K562 (cell line): ENCODE measurements around the gene MRPS10. TPM values are rescaled to one million over a fixed set of nuclear protein-coding genes. Genes with fewer than 3 reads are reported as not detected.

Experiments
- CBFA2T3 ChIP-seq: fragments of 450-650 bp; IDR thresholded peaks from 2 replicates; pipeline ENCODE4 v1.6.1; 2017
- CREB1 ChIP-seq, 2 experiments: sonication (generic) in 1 of 2; formaldehyde crosslinking in 1 of 2; IDR thresholded peaks; 2 replicates each; pipeline versions ENCODE4 v1.6.1 to v1.8.0; 2012 to 2022; ENCODE audit warnings: inconsistent platforms in 1 of 2, mild to moderate bottlenecking in 1 of 2, missing genetic modification reagents in 1 of 2, moderate library complexity in 1 of 2
- HDAC1 ChIP-seq, 2 experiments: fragments of 450-650 bp; IDR thresholded peaks; 2 replicates each; pipeline ENCODE4 v1.6.1; 2016 to 2017; ENCODE audit warnings: inconsistent platforms in 1 of 2, mild to moderate bottlenecking in 1 of 2, moderate library complexity in 1 of 2
- HNRNPK ChIP-seq: fragments of 200-400 bp; formaldehyde crosslinking; IDR thresholded peaks from one replicate; pipeline ENCODE4 v1.6.1; 2018; ENCODE audit warnings: mild to moderate bottlenecking, low read depth, low read length; ENCODE audit not compliant: poor library complexity, severe bottlenecking
- KAT8 ChIP-seq: fragments of 450-650 bp; IDR thresholded peaks from 2 replicates; pipeline ENCODE4 v1.6.1; 2016; ENCODE audit warnings: low read depth, mild to moderate bottlenecking
- MECOM ChIP-seq: fragments of 250-450 bp; sonication (Bioruptor Pico); IDR thresholded peaks from 2 replicates; pipeline ENCODE4 v1.8.0; 2022; ENCODE audit warnings: inconsistent platforms
- MEIS2 ChIP-seq: fragments of 450-650 bp; IDR thresholded peaks from 2 replicates; pipeline ENCODE4 v1.6.1; 2014; ENCODE audit warnings: mild to moderate bottlenecking; ENCODE audit not compliant: partially characterized antibody
- NCOR1 ChIP-seq: fragments of 450-650 bp; IDR thresholded peaks from 2 replicates; pipeline ENCODE4 v1.6.1; 2016; ENCODE audit warnings: mild to moderate bottlenecking, moderate library complexity
- NFE2 ChIP-seq: IDR thresholded peaks from 2 replicates; pipeline ENCODE4 v1.6.1; 2014; ENCODE audit warnings: antibody characterized with exemption, low read depth
- NFIC ChIP-seq: fragments of 450-650 bp; IDR thresholded peaks from 2 replicates; pipeline ENCODE4 v1.6.1; 2017; ENCODE audit warnings: mild to moderate bottlenecking, inconsistent platforms
- PCBP2 ChIP-seq: fragments of 200-400 bp; formaldehyde crosslinking; IDR thresholded peaks from 2 replicates; pipeline ENCODE4 v1.6.1; 2018; ENCODE audit warnings: low read length, low read depth, mild to moderate bottlenecking, moderate library complexity; ENCODE audit not compliant: poor library complexity, severe bottlenecking
- POLR2AphosphoS5 ChIP-seq: IDR thresholded peaks from 2 replicates; pipeline ENCODE4 v1.6.1; 2011; ENCODE audit warnings: mild to moderate bottlenecking, low read depth, low read length, moderate library complexity; ENCODE audit not compliant: control insufficient read depth, insufficient read depth
- SIN3A ChIP-seq, 2 experiments: fragments of 150-350 bp in 1 of 2; IDR thresholded peaks; 2 replicates each; pipeline ENCODE4 v1.6.1; 2011 to 2016; ENCODE audit warnings: borderline replicate concordance in 2 of 2, low read depth in 2 of 2, low read length in 2 of 2, mild to moderate bottlenecking in 2 of 2, moderate library complexity in 2 of 2; ENCODE audit not compliant: control insufficient read depth in 1 of 2
- SRSF1 ChIP-seq: fragments of 200-400 bp; formaldehyde crosslinking; IDR thresholded peaks from 2 replicates; pipeline ENCODE4 v1.6.1; 2017; ENCODE audit warnings: mild to moderate bottlenecking, low read depth, low read length, moderate library complexity
- TAL1 ChIP-seq: fragments of 450-650 bp; IDR thresholded peaks from 2 replicates; pipeline ENCODE4 v1.6.1; 2016; ENCODE audit warnings: mild to moderate bottlenecking
- polyA plus RNA-seq, 8 experiments: library from polyadenylated mRNA; depleted of rRNA in 4 of 8; stranded (reverse) in 5 of 8; unstranded in 3 of 8; fragments of >200 nt; fragmentation: Nextera tagmentation in 2 of 8; fragmentation: Illumina TruSeq in 1 of 8; extraction: Ambion mirVana in 2 of 8; extraction: Trizol in 1 of 8; gene quantifications; 2 replicates each; pipeline versions ENCODE4 v1.2.1 to v1.2.3, GENCODE V29; 2011 to 2014; ENCODE audit warnings: inconsistent platforms in 1 of 8, missing spikeins in 1 of 8
- total RNA-seq, 7 experiments: library from RNA; depleted of rRNA in 6 of 7; stranded (reverse); fragments of >200 nt in 6 of 7; fragmentation: Illumina TruSeq in 2 of 7; extraction: Trizol in 2 of 7; gene quantifications; 2 replicates each; pipeline versions ENCODE4 v1.2.1 to v1.2.3, GENCODE V29; 2011 to 2021; ENCODE audit warnings: low replicate concordance in 1 of 7
- TF ChIP-seq, protein P1 (sequence below): fragments of 200-600 bp; sonication (generic); IDR thresholded peaks from one replicate; pipeline ENCODE4 v1.6.1; 2012; ENCODE audit warnings: mild to moderate bottlenecking, low read depth, low read length, inconsistent platforms
- TF ChIP-seq, protein P2 (sequence below), 2 experiments: fragments of 250-450 bp in 1 of 2; fragments of 450-650 bp in 1 of 2; sonication (Bioruptor Pico) in 1 of 2; IDR thresholded peaks; 2 replicates each; pipeline versions ENCODE4 v1.6.1 to v1.8.0; 2016 to 2021; ENCODE audit warnings: mild to moderate bottlenecking in 2 of 2, moderate library complexity in 2 of 2, missing compliant biosample characterization in 1 of 2, missing genetic modification characterization in 1 of 2

Gene MRPS10
- total and polyA plus RNA-seq, 9 of the 15 experiments (the other 6 are each of a cell fraction or from before 2014, with no cell fraction given) = 48.6 to 166 (median 93.7) TPM

DNA sequence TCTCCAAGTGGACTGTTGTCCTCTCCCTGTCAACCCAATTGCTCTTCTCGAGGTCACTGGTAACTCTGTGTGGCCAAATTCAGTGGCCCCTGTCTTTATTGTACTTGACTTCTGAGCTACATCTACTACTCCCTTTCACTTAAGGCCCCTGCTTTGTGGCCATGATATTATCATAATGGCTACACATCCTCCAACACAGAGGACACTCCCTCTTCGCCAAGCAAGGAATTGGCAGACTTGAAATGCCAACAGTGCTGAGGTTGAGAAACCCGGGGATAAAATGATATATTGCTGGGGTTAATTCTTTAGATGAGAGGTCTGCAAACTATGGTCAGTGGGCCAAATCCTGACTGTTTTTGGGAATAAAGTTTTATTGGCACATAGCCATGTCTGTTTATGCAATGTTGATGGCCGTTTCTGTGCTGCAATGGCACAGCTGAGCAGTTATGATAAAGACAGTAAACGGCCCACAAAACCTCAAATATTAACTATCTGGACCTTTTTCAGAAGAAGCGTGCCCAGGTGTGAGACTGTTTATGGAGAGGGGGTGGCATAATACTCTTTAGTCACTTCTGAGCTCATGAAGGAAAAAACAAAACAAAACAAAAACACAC, 12.0 kb upstream of the MRPS10 start (continued):
- TF ChIP-seq KAT8 (no peak), NFE2 (no peak), SRSF1 (no peak), POLR2AphosphoS5 (no peak), PCBP2 (no peak), NFIC (peak; percentile 95), TAL1 (peak; percentile 62), CREB1 (IDR thresholded peaks at IDR 0.05) (no peak), CREB1 (CRISPR knock-in tag; IDR thresholded peaks at IDR 0.05) (no peak), SIN3A (IDR thresholded peaks at IDR 0.05; ENCODE audit: borderline replicate concordance in 2 of 2, control insufficient read depth in 1 of 2, low read depth in 2 of 2, low read length in 2 of 2) (no peak), MEIS2 (no peak), MECOM (no peak), HDAC1 (IDR thresholded peaks at IDR 0.05) (no peak), HNRNPK (no peak), CBFA2T3 (peak; percentile 75), NCOR1 (0 out of 2 replicates have a peak, but pooled peaks have one; percentile 31)
- TF ChIP-seq, protein P1, sequence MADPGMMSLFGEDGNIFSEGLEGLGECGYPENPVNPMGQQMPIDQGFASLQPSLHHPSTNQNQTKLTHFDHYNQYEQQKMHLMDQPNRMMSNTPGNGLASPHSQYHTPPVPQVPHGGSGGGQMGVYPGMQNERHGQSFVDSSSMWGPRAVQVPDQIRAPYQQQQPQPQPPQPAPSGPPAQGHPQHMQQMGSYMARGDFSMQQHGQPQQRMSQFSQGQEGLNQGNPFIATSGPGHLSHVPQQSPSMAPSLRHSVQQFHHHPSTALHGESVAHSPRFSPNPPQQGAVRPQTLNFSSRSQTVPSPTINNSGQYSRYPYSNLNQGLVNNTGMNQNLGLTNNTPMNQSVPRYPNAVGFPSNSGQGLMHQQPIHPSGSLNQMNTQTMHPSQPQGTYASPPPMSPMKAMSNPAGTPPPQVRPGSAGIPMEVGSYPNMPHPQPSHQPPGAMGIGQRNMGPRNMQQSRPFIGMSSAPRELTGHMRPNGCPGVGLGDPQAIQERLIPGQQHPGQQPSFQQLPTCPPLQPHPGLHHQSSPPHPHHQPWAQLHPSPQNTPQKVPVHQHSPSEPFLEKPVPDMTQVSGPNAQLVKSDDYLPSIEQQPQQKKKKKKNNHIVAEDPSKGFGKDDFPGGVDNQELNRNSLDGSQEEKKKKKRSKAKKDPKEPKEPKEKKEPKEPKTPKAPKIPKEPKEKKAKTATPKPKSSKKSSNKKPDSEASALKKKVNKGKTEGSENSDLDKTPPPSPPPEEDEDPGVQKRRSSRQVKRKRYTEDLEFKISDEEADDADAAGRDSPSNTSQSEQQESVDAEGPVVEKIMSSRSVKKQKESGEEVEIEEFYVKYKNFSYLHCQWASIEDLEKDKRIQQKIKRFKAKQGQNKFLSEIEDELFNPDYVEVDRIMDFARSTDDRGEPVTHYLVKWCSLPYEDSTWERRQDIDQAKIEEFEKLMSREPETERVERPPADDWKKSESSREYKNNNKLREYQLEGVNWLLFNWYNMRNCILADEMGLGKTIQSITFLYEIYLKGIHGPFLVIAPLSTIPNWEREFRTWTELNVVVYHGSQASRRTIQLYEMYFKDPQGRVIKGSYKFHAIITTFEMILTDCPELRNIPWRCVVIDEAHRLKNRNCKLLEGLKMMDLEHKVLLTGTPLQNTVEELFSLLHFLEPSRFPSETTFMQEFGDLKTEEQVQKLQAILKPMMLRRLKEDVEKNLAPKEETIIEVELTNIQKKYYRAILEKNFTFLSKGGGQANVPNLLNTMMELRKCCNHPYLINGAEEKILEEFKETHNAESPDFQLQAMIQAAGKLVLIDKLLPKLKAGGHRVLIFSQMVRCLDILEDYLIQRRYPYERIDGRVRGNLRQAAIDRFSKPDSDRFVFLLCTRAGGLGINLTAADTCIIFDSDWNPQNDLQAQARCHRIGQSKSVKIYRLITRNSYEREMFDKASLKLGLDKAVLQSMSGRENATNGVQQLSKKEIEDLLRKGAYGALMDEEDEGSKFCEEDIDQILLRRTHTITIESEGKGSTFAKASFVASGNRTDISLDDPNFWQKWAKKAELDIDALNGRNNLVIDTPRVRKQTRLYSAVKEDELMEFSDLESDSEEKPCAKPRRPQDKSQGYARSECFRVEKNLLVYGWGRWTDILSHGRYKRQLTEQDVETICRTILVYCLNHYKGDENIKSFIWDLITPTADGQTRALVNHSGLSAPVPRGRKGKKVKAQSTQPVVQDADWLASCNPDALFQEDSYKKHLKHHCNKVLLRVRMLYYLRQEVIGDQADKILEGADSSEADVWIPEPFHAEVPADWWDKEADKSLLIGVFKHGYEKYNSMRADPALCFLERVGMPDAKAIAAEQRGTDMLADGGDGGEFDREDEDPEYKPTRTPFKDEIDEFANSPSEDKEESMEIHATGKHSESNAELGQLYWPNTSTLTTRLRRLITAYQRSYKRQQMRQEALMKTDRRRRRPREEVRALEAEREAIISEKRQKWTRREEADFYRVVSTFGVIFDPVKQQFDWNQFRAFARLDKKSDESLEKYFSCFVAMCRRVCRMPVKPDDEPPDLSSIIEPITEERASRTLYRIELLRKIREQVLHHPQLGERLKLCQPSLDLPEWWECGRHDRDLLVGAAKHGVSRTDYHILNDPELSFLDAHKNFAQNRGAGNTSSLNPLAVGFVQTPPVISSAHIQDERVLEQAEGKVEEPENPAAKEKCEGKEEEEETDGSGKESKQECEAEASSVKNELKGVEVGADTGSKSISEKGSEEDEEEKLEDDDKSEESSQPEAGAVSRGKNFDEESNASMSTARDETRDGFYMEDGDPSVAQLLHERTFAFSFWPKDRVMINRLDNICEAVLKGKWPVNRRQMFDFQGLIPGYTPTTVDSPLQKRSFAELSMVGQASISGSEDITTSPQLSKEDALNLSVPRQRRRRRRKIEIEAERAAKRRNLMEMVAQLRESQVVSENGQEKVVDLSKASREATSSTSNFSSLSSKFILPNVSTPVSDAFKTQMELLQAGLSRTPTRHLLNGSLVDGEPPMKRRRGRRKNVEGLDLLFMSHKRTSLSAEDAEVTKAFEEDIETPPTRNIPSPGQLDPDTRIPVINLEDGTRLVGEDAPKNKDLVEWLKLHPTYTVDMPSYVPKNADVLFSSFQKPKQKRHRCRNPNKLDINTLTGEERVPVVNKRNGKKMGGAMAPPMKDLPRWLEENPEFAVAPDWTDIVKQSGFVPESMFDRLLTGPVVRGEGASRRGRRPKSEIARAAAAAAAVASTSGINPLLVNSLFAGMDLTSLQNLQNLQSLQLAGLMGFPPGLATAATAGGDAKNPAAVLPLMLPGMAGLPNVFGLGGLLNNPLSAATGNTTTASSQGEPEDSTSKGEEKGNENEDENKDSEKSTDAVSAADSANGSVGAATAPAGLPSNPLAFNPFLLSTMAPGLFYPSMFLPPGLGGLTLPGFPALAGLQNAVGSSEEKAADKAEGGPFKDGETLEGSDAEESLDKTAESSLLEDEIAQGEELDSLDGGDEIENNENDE = no peak
- TF ChIP-seq, protein P2, sequence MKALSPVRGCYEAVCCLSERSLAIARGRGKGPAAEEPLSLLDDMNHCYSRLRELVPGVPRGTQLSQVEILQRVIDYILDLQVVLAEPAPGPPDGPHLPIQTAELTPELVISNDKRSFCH (CRISPR knock-in tag; IDR thresholded peaks at IDR 0.05) = no peak
- TF ChIP-seq, protein P2 (tag; IDR thresholded peaks at IDR 0.05) = no peak
